ENCODE data around the gene ZZZ3.

Gene ZZZ3

DNA sequence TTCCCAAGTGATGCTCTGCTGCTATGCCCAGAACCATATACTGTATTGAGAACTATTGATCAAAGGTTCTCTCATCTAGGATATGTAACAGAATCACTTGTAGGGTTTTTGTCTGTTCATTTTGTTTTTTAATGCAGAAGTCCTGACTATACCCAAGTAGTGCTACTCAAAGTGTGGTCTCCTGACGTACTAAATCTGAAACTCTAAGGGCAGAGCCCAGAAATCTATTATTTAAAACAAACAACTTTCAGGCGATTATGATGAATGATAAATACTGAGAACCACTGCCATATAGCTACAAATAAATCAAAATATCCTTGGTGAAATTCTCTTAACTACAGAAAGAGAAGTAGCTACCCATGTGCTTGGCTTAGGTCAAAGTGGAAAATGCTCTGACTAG is 10.1 kb downstream of the ZZZ3 start:
- H3K4me3 ChIP-seq (ENCODE audit: low read depth, low read length), result no peak overlapping the region
- no peak for DNase-seq (ENCODE audit: low read depth)
- TF ChIP-seq, protein P1, sequence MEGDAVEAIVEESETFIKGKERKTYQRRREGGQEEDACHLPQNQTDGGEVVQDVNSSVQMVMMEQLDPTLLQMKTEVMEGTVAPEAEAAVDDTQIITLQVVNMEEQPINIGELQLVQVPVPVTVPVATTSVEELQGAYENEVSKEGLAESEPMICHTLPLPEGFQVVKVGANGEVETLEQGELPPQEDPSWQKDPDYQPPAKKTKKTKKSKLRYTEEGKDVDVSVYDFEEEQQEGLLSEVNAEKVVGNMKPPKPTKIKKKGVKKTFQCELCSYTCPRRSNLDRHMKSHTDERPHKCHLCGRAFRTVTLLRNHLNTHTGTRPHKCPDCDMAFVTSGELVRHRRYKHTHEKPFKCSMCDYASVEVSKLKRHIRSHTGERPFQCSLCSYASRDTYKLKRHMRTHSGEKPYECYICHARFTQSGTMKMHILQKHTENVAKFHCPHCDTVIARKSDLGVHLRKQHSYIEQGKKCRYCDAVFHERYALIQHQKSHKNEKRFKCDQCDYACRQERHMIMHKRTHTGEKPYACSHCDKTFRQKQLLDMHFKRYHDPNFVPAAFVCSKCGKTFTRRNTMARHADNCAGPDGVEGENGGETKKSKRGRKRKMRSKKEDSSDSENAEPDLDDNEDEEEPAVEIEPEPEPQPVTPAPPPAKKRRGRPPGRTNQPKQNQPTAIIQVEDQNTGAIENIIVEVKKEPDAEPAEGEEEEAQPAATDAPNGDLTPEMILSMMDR (IDR thresholded peaks at IDR 0.05; ENCODE audit: low read depth, low read length, missing control alignments), result no peak
- in situ Hi-C loops (cut with HindIII; ENCODE audit: low sequenced_read_pairs), result no loop called here

DNA sequence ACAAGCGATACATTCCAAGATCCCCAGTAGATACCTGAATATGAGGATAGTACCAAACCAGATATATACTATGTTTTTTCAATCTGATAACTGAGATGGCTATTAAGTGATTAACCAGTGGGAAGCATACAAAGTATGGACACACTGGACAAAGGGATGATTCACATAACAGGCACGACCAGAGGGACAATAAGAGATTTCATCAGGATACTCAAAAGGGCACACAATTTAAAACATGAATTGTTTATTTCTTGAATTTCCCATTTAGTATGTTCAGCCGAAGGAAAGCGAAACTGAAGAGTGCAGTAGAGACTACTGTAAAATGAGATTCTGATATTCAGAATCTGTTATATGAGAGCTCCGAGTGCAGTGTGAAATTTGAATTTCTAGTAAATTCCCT is 10.6 kb downstream of the ZZZ3 start:
- in situ Hi-C loops (cut with HindIII; ENCODE audit: low sequenced_read_pairs), result no loop called here
- no peak for DNase-seq (ENCODE audit: low read depth)
- no peak overlapping the region for H3K4me3 ChIP-seq (ENCODE audit: low read depth, low read length)
- TF ChIP-seq, protein P1 (IDR thresholded peaks at IDR 0.05; ENCODE audit: low read depth, low read length, missing control alignments), result no peak

DNA sequence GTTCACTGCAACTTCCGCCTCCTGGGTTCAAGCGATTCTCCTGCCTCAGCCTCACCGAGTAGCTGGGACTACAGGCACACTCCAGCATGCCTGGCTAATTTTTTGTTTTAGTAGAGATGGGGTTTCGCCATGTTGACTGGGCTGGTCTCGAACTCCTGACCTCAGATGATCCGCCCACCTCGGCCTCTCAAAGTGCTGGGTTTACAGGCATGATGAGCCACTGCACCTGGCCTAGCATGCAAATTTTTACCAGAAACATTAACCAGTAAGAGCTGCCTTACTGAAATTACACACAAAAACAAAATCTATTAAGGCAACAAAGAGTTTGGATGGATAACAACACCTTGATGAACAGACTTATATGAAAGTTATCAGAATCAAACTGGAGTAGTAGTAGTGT is 12.1 kb downstream of the ZZZ3 start:
- TF ChIP-seq, protein P1 (IDR thresholded peaks at IDR 0.05; ENCODE audit: low read depth, low read length, missing control alignments), result no peak
- in situ Hi-C loops (cut with HindIII; ENCODE audit: low sequenced_read_pairs), result no loop called here
- H3K4me3 ChIP-seq (ENCODE audit: low read depth, low read length), result no peak overlapping the region
- DNase-seq (ENCODE audit: low read depth), result no peak

DNA sequence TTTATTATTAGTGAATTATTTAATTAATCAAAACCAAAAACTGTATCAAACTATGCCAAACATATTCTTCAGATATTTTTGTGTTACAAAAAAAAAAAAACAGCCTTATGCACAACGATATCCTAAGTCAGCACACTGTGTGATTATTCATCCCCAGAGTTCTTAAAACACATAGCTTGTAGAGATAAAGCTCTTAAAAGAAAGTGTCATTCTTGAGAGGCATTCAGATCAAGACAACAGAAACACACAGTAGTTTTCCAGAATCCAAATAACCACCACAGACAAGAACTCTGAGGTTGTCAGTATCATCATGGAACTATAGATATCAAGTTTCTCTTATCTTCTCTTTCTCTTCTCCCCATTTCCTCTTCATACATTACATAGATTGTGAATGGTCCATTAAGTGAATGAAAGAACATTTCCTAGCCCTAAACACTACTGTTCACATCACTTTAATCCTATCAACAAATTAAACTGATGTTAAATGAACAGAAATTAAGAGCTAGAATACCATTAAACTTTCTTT is 13.5 kb downstream of the ZZZ3 start:
- in situ Hi-C loops (cut with HindIII; ENCODE audit: low sequenced_read_pairs), result no loop called here
- H3K4me3 ChIP-seq (ENCODE audit: low read depth, low read length), result no peak overlapping the region
- TF ChIP-seq, protein P1 (IDR thresholded peaks at IDR 0.05; ENCODE audit: low read depth, low read length, missing control alignments), result no peak
- no peak for DNase-seq (ENCODE audit: low read depth)

DNA sequence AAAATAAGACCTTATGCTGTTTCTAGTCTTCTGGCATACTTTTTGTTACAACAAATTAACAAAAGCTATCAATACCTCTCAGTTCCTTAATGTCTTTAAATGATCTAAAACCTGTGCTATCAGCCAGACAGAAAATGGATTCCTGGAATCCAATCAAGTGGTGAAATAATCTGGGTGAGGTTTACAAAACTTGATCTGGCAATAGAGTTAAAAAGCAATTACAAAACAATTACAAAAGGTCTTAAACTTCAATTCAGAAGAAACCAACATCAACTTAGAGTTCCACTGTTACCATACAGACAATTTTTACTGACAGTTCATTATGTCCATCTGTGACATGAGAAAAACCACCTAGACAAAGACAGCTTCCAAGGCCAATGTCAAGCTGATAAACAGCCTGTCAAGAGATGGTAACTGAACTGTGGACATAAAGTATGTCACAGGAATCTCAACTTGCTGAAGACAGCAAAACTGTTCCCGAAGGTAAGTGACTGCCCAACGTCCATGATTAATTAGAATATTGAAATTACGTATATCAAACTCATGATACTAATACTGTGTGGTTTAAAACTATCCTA is 17.4 kb downstream of the ZZZ3 start:
- in situ Hi-C loops (cut with HindIII; ENCODE audit: low sequenced_read_pairs), result no loop called here
- DNase-seq (ENCODE audit: low read depth), result no peak
- TF ChIP-seq, protein P1 (IDR thresholded peaks at IDR 0.05; ENCODE audit: low read depth, low read length, missing control alignments), result no peak
- no peak overlapping the region for H3K4me3 ChIP-seq (ENCODE audit: low read depth, low read length)

DNA sequence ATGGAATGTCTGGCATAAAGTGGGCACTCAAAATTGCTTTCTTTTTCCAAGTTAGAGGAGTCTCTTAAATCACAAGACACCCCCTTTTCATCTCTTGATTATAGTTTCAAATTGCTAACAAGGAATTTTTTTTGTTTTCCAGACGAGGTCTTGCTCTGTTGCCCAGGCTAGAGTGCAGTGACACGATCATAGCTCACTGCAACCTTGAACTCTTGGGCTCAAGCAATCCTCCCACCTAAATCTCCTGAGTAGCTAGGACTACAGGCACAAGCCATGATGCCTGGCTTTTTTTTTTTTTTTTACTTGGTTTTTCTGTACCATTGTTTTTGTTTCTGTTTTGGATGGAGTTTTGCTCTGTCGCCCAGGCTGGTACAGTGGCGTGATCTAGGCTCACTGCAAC is 20.8 kb downstream of the ZZZ3 start:
- in situ Hi-C loops (cut with HindIII; ENCODE audit: low sequenced_read_pairs), result no loop called here
- no peak for DNase-seq (ENCODE audit: low read depth)
- TF ChIP-seq, protein P1 (IDR thresholded peaks at IDR 0.05; ENCODE audit: low read depth, low read length, missing control alignments), result no peak
- H3K4me3 ChIP-seq (ENCODE audit: low read depth, low read length), result no peak overlapping the region
